ENCODE results near the gene UBL4B.

The UBL4B gene

DNA sequence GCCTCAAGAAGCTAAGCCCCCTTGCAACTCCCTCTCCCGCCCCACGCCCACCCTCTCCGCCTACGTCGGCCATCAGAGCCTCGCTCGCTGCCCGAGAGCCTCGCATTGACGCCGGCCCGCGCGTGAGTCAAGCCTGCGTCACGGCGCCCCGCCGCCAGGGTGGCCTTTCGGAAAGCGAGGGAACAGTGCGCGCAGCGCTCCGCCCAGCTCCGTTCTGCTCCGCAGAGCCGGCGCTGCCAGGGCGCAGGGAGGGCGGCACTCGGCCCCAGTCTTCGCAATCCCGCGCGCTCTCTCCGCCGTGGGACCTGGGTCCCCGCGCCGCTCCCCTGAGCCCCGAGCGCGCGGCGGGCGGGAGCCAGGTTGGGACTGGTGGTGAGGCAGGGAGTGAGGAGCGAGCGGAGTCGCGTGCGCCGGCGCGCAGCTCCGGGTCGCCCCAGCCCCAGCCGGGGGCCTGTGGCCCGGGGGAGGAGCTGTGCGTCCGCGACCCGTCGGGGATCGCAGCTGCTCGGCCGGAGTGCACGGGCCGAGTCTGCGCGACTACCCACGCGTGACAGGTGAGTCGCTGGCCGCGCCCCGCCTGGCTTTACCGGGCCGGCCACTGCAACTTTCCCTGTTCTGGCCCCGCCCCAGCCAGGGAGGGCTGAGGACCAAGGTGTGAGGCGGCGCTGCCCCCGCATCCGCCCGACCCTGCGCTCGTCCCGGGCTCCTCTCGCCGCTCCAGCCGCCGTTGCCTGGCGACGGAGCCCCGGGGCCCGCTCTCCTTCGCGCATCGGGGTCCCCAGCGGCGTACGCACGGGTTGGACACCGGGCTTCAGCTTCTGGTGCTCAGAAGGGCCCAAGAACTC, 38.3 kb downstream of the UBL4B start, which contains the start of gene SLC6A17:
Gene SLC6A17 (plus strand): TSS at position 165 of the 845 bp plus-strand sequence. CDS start 16,436 bp downstream, outside the sequence.
- no peaks in the 10 kb centered on the region for H3K36me3 Mint-ChIP-seq
- H3K27me3 Mint-ChIP-seq = peaks cover 39% of the 10 kb centered on the region
- H3K4me3 Mint-ChIP-seq = peak within 1 kb of the TSS; percentile 22
- no peak within 1 kb of the TSS for H3K27ac Mint-ChIP-seq
- H3K9me3 Mint-ChIP-seq (ENCODE audit: low read depth) = no peaks in the 10 kb centered on the region
- H3K4me1 Mint-ChIP-seq (ENCODE audit: low read depth) = peaks cover 3% of the 10 kb centered on the region

DNA sequence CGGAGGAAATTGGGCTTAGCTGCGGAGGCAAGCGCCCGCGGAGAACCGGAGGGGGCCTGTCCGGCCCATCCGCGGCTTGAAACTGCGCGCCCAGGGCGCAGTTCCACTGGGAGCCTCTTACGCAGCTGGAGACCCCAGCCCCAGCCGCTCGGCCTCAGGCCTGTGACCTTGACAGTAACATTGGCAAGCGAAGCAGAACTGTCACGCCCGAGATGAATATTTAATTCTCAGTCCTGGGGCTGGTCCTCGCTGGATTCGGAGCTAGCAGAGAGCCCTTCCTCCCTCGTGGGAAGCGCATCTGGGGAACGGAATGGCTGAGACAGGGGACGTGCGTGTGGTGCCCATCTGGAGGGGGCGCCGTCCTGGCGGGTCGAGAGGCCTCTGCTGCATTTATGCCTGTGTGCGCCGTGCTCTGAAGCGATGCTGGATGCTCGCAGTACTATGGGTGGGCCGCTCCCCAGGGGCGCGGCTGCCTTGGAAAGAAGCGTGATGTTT, 39.0 kb downstream of the UBL4B start:
- Mint-ChIP-seq H3K4me3 (peak overlapping the region; percentile 2), H3K4me1 (ENCODE audit: low read depth) (peaks cover 3% of the 10 kb centered on the region), H3K9me3 (ENCODE audit: low read depth) (no peaks in the 10 kb centered on the region), H3K27ac (no peak overlapping the region), H3K27me3 (peaks cover 40% of the 10 kb centered on the region), H3K36me3 (no peaks in the 10 kb centered on the region)

DNA sequence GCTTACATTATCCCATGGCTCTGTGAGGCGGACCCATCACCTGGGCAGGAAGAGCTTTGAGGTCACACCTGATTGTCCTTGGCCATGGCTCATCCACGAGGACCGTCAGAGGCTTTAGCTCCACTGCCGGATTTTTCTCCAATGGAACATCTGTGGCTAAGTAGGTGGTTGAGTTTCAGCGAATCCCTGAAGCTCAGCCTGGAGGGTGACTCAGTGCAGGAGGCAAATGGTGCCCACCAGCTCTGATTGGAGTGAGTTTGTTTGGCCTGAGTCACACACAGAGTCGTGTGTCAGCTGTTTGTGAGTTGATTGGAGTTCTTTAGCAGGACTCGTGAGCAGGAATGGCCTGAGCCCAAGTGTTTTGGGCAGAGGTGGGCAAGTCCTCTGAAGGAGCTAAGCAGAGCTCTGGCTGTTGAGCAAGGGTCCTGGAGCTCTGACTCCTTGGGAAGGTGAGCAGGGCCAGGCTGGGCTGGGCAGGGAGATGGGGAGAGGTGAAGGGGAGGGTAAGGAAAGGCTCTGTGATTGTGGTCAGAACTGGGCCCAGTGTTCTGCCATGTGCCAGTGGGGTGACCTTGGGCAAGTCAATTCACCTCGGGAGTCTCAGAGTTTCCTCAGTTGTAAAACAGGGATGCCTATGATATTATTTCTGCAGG, 40.0 kb downstream of the UBL4B start:
- peaks cover 3% of the 10 kb centered on the region for H3K4me1 Mint-ChIP-seq (ENCODE audit: low read depth)
- peaks cover 49% of the 10 kb centered on the region for H3K27me3 Mint-ChIP-seq
- no peaks in the 10 kb centered on the region for H3K9me3 Mint-ChIP-seq (ENCODE audit: low read depth)
- H3K4me3 Mint-ChIP-seq = no peak overlapping the region
- H3K36me3 Mint-ChIP-seq = no peaks in the 10 kb centered on the region
- H3K27ac Mint-ChIP-seq = no peak overlapping the region

DNA sequence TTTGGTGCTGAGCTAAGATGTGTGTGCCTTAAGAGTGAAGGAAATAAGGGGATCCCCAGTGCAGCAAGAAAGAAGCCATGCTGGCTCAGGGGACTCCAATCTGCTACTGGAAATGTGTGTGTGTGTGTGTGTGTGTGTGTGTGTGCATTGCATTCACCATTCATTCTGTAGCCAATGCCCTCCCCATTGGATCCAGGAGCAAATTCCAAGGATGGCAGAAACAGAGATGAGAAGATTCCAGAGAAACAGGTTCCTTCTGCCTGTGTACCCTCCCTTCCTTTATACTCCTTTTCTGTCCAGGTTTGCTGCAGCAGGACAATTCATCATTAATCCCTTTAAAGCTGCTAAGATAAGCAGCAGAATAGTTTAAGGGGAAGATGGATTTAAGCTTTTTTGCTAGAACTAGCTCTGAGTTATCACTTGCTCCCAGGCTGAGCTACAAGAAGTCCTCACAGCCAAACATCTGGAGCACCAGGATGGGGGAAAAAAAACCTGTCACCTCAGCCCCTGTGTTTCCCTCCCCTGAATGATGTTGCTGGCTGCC, 41.2 kb downstream of the UBL4B start:
- Mint-ChIP-seq H3K9me3 (ENCODE audit: low read depth) (no peaks in the 10 kb centered on the region), H3K4me3 (no peak overlapping the region), H3K36me3 (no peaks in the 10 kb centered on the region), H3K27ac (no peak overlapping the region), H3K27me3 (peaks cover 53% of the 10 kb centered on the region), H3K4me1 (ENCODE audit: low read depth) (peaks cover 3% of the 10 kb centered on the region)

DNA sequence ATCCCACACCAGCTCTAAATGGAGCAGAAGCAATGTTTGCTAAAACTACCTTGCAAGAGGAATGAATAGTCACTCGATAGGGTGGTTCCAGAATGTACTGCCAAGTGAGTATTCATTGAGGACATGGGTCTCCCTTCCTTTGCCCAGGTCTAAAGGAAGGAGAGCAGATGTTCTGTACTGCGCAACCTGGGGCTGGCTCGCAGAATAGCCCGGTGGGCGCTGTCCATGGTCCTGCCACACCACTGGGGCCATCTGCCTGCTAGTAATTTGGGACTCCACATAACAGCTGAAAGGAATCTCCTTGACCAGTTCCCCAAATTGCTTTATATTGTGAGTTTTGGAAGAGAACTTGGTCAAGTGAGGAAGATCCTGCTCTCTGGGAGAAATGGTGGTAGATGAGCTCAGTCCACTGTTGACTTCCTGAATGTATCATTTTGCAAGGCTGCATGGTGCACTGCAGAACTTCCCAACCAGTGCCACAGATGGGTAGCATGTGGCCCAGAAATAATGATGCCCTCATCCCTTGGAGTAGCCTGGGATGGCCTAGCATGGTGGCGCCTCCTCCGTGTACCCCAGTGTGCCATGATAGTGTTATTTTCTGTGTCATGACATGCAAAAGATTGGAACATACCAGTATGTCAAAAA, 43.8 kb downstream of the UBL4B start:
- Mint-ChIP-seq H3K27me3 (peaks cover 51% of the 10 kb centered on the region), H3K4me3 (no peak overlapping the region), H3K27ac (no peak overlapping the region), H3K9me3 (ENCODE audit: low read depth) (no peaks in the 10 kb centered on the region), H3K36me3 (no peaks in the 10 kb centered on the region), H3K4me1 (ENCODE audit: low read depth) (no peaks in the 10 kb centered on the region)

DNA sequence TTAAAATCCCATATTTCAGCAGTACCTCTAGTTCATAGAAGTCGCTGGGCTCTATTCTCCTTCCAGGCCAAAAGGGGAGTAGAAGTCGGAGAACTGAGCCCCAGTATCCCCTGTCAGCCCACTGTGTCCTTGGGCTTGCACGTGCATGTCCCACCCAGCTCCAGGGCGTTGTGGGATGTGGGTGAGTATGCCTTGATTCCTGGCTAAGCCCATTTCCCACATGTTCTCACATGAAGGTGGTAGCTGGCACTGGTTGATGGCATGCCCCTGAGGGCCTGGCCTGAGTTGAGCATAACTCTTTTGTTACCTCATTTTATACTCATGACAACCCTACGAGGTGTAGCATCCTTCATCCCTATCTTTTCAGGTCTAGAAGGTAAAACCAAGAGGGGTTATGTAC, 46.0 kb downstream of the UBL4B start:
- H3K4me1 Mint-ChIP-seq (ENCODE audit: low read depth) = no peaks in the 10 kb centered on the region
- H3K27ac Mint-ChIP-seq = no peak overlapping the region
- no peak overlapping the region for H3K4me3 Mint-ChIP-seq
- no peaks in the 10 kb centered on the region for H3K36me3 Mint-ChIP-seq
- H3K27me3 Mint-ChIP-seq = peaks cover 35% of the 10 kb centered on the region
- H3K9me3 Mint-ChIP-seq (ENCODE audit: low read depth) = no peaks in the 10 kb centered on the region

DNA sequence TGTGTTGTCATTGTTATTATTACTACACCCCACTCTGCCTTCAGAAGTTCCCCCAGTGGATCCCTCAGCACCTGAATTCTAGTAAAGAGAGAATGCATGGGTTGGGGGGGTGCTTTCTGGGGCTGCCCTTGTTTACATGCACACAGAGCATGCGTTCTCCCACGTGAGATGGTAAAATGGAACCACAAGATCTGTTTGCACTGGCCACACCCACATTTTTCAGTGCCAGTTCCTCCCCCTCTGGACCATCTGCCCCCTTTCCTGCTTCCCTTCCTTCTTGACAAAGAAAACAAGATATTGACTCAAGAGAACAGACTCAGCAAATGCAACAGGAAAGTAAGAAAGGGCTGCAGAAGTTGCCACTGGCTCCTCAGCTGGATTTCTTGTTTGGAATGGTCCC, 46.9 kb downstream of the UBL4B start:
- Mint-ChIP-seq H3K9me3 (ENCODE audit: low read depth) (no peaks in the 10 kb centered on the region), H3K27me3 (peaks cover 34% of the 10 kb centered on the region), H3K4me3 (no peak overlapping the region), H3K36me3 (no peaks in the 10 kb centered on the region), H3K27ac (no peak overlapping the region), H3K4me1 (ENCODE audit: low read depth) (no peaks in the 10 kb centered on the region)

DNA sequence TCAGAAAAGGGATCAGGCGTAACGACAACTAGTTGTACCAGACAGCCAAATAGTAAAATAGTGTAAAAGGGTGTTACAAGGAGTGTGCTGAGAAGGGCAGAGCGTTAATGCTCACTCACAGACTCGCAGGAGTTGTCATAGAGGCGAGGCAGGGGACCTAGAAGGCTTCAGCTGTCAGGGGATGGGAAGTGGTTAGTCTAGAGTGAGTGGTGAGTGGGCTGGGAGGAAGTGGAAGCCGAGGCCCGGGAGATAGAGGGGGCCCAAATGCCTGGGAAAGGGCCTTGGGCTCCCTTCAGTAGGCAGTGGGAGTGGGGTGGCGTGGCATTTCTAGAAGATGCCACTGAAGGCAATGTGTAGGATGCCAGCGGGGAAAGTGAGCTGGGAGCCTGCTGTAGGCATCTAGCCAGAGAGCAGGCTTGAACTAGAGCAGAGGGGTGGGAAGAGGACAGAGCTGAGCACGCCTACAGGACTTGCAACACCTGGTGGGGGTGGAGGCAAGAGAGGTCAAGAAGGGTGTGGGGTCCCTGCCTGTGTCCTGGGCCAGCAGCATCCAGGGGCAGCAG, 48.4 kb downstream of the UBL4B start:
- Mint-ChIP-seq H3K4me1 (ENCODE audit: low read depth) (no peaks in the 10 kb centered on the region), H3K27ac (no peak overlapping the region), H3K36me3 (no peaks in the 10 kb centered on the region), H3K27me3 (peaks cover 24% of the 10 kb centered on the region), H3K4me3 (no peak overlapping the region), H3K9me3 (ENCODE audit: low read depth) (no peaks in the 10 kb centered on the region)

DNA sequence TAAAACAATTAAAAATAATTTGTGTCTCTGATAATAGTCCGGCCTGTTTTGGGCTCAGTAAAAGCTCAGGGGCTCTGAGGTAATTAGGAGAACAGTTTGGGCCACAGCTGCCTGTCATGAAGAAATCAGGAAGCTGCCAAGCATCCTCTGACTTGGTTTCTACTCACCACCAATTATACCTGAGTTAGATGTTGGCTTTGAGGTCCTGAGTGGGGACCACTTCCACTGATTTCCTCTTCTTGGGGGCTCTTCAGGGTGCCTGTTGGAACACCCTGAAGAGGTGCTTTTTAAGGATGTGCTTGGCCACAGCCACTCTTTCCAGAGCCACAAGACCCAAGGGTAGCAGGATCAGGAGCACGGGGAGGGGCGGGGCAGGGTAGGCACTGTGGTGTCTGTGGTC, 48.9 kb downstream of the UBL4B start:
- H3K4me1 Mint-ChIP-seq (ENCODE audit: low read depth) = no peaks in the 10 kb centered on the region
- no peaks in the 10 kb centered on the region for H3K36me3 Mint-ChIP-seq
- no peak overlapping the region for H3K27ac Mint-ChIP-seq
- H3K27me3 Mint-ChIP-seq = peaks cover 23% of the 10 kb centered on the region
- no peaks in the 10 kb centered on the region for H3K9me3 Mint-ChIP-seq (ENCODE audit: low read depth)
- no peak overlapping the region for H3K4me3 Mint-ChIP-seq

DNA sequence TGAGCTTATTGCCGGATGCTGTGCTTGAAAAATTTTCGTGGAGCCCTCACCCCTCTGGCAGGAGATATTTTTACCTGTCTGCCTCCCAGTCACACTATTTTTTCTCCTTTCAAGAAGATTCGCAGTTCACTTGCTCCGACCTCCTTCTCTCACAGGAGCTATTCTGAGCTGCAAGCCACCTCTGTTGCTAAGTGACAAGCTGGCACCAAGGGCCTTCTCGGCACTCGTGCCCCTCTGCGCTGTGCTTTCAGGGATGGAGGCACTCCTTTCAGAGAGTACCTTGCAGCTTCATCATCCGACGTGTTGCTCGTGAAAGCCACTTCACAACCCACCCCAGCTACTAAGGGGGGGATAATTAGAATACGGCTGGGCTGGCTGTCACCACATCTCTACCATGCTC, 49.6 kb downstream of the UBL4B start:
- H3K4me3 Mint-ChIP-seq = no peak overlapping the region

More for the DNA sequence above, 49.6 kb downstream of the UBL4B start:
- no peaks in the 10 kb centered on the region for H3K9me3 Mint-ChIP-seq (ENCODE audit: low read depth)
- peaks cover 16% of the 10 kb centered on the region for H3K27me3 Mint-ChIP-seq
- no peak overlapping the region for H3K27ac Mint-ChIP-seq
- H3K4me1 Mint-ChIP-seq (ENCODE audit: low read depth) = no peaks in the 10 kb centered on the region
- no peaks in the 10 kb centered on the region for H3K36me3 Mint-ChIP-seq
